G401 (cell line): ENCODE results near the gene NHLRC2. TPM values are rescaled to one million over a fixed set of nuclear protein-coding genes. Genes with fewer than 3 reads are reported as not detected.
A peak's percentile ranks its signal among the peaks of the same experiment; 100 is the strongest.
"Not testable (repeated sequence)": the region's sequence is repeated elsewhere in the genome, so short reads cannot be mapped to it uniquely, and the experiment has no call there.

Experiments
- DNase-seq: peaks from one replicate; pipeline ENCODE4 v3.0.0-alpha.2; 2015; ENCODE audit warnings: low spot score
- in situ Hi-C: cut with HindIII; loops from 2 replicates; pipeline ENCODE4 v1.10.0; 2016; ENCODE audit warnings: low sequenced_read_pairs, mixed read lengths
- total RNA-seq: library from RNA; depleted of rRNA; stranded (reverse); fragments of >200 nt; shearing (Covaris generic); gene quantifications from 2 replicates; pipeline ENCODE4 v1.2.3, GENCODE V29; 2014; rRNA removed

The NHLRC2 gene
- total RNA-seq, result 12.3 and 21.0 TPM in 2 replicates

GRCh38 chr10:113854013-113854760 is at the start of gene NHLRC2, which contains the start of gene DCLRE1A:
Gene NHLRC2 (plus strand): TSS chr10:113854661. CDS start chr10:113854873, 212 bp downstream.
Gene DCLRE1A (minus strand): TSS chr10:113854082. CDS start chr10:113853182, 900 bp downstream.
- peak; percentile 85 for DNase-seq
- in situ Hi-C loops, result no loop called here

GRCh38 chr10:113806503-113806902 is 48.0 kb upstream of the NHLRC2 start:
- in situ Hi-C loops, result no loop called here
- DNase-seq, result no peak

GRCh38 chr10:113808168-113808567 is 46.3 kb upstream of the NHLRC2 start:
- in situ Hi-C loops, result no loop called here

GRCh38 chr10:113814700-113815099 is 39.8 kb upstream of the NHLRC2 start:
- DNase-seq, in situ Hi-C loops: not testable (repeated sequence)

More at GRCh38 chr10:113808168-113808567, 46.3 kb upstream of the NHLRC2 start:
- DNase-seq, result no peak

GRCh38 chr10:113819989-113820388 is 34.5 kb upstream of the NHLRC2 start:
- no peak for DNase-seq
- in situ Hi-C loops, result no loop called here

GRCh38 chr10:113820507-113820906 is 34.0 kb upstream of the NHLRC2 start:
- in situ Hi-C loops, result no loop called here
- DNase-seq, result no peak

- in situ Hi-C loops, DNase-seq: not testable (repeated sequence)
Observed at GRCh38 chr10:113821306-113821705, 33.2 kb upstream of the NHLRC2 start.

GRCh38 chr10:113822174-113822573 is 32.3 kb upstream of the NHLRC2 start:
- in situ Hi-C loops, result no loop called here

GRCh38 chr10:113823389-113823788 is 31.1 kb upstream of the NHLRC2 start:
- in situ Hi-C loops, result no loop called here
- DNase-seq, result no peak

More at GRCh38 chr10:113822174-113822573, 32.3 kb upstream of the NHLRC2 start:
- no peak for DNase-seq

GRCh38 chr10:113825791-113826190 is 28.7 kb upstream of the NHLRC2 start:
- in situ Hi-C loops, result no loop called here

GRCh38 chr10:113828567-113828966 is 25.9 kb upstream of the NHLRC2 start:
- DNase-seq, in situ Hi-C loops: not testable (repeated sequence)

More at GRCh38 chr10:113825791-113826190, 28.7 kb upstream of the NHLRC2 start:
- no peak for DNase-seq

- DNase-seq, result no peak
- in situ Hi-C loops, result no loop called here
Observed at GRCh38 chr10:113842171-113842570, 12.3 kb upstream of the NHLRC2 start.

GRCh38 chr10:113843972-113844485 is 10.4 kb upstream of the NHLRC2 start:
- in situ Hi-C loops, result no loop called here

GRCh38 chr10:113846036-113846435 is 8.4 kb upstream of the NHLRC2 start:
- in situ Hi-C loops, result no loop called here
- DNase-seq, result no peak

More at GRCh38 chr10:113843972-113844485, 10.4 kb upstream of the NHLRC2 start:
- DNase-seq, result no peak

GRCh38 chr10:113849140-113849803 is 5.2 kb upstream of the NHLRC2 start:
- in situ Hi-C loops, result no loop called here
- no peak for DNase-seq

GRCh38 chr10:113849946-113850345 is 4.5 kb upstream of the NHLRC2 start:
- DNase-seq, result no peak
- in situ Hi-C loops, result no loop called here

- DNase-seq, result no peak
- in situ Hi-C loops, result no loop called here
Observed at GRCh38 chr10:113853578-113854012, 866 bp upstream of the NHLRC2 start.

GRCh38 chr10:113854761-113855588 is 514 bp downstream of the NHLRC2 start:
- DNase-seq, result peak; percentile 42
- in situ Hi-C loops, result no loop called here

- no peak for DNase-seq
- in situ Hi-C loops, result no loop called here
Observed at GRCh38 chr10:113856563-113856962, 2.1 kb downstream of the NHLRC2 start.
